Thyroid gland (tissue), 4 donors: ENCODE results near the gene ZNF367. TPM values are rescaled to one million over a fixed set of nuclear protein-coding genes. Genes with fewer than 3 reads are reported as not detected.

Experiments used
- DNase-seq, 2 donors: peaks; one replicate each; pipeline ENCODE4 v3.0.0-alpha.2; 2019
- H3K27ac ChIP-seq, 3 donors: fragments of 200-600 bp; sonication (generic); 1 replicate in 2 of 3; 2 replicates in 1 of 3; pipeline ENCODE4 v1.5.1; 2016 to 2019; ENCODE audit warnings: mild to moderate bottlenecking in 1 of 3, moderate library complexity in 1 of 3
- H3K27me3 ChIP-seq: fragments of 200-600 bp; sonication (generic); one replicate; pipeline ENCODE4 v1.5.1; 2019
- H3K36me3 ChIP-seq, 2 donors: fragments of 200-600 bp; sonication (generic); one replicate each; pipeline ENCODE4 v1.5.1; 2016 to 2019
- H3K4me1 ChIP-seq, 2 donors: fragments of 200-600 bp; sonication (generic); one replicate each; pipeline ENCODE4 v1.5.1; 2017 to 2019
- H3K4me3 ChIP-seq, 3 donors: fragments of 200-600 bp; sonication (generic); replicated peaks in 1 of 3; 1 replicate in 2 of 3; 2 replicates in 1 of 3; pipeline ENCODE4 v1.5.1; 2016; ENCODE audit warnings: mild to moderate bottlenecking in 1 of 3
- H3K9me3 ChIP-seq: fragments of 200-600 bp; sonication (generic); one replicate; pipeline ENCODE4 v1.5.1; 2017
- POLR2A ChIP-seq, 2 donors: fragments of 450-650 bp; IDR thresholded peaks; one replicate each; pipeline ENCODE4 v1.6.1; 2017; ENCODE audit warnings: antibody characterized with exemption in 2 of 2, mild to moderate bottlenecking in 2 of 2, moderate library complexity in 1 of 2
- WGBS, 2 donors: methylation state at CpG; one replicate each; pipeline ENCODE4 v1.1.5; 2017; 5-methylcytosine and 5-hydroxymethylcytosine counted together
- intact Hi-C: fragments of 100-400 bp; cut with DNase I; formaldehyde crosslinking; loops from one replicate; pipeline ENCODE4 v1.15.1; 2023
- total RNA-seq, 4 donors: library from RNA; depleted of rRNA; stranded (reverse); fragments of >200 nt; gene quantifications; one replicate each; pipeline ENCODE4 v1.2.3, GENCODE V29; 2016
- TF ChIP-seq, protein P1 (sequence below), 6 experiments: fragments of 200-600 bp in 3 of 6; fragments of 450-650 bp in 3 of 6; sonication (generic) in 3 of 6; IDR thresholded peaks; one replicate each; pipeline ENCODE4 v1.5.1; 2016 to 2019; ENCODE audit warnings: antibody characterized with exemption in 6 of 6, mild to moderate bottlenecking in 2 of 6, inconsistent platforms in 1 of 6, moderate library complexity in 1 of 6

ZNF367 gene
- total RNA-seq, 4 donors from 2014 or later: 1.2 to 1.8 (median 1.7) TPM

DNA sequence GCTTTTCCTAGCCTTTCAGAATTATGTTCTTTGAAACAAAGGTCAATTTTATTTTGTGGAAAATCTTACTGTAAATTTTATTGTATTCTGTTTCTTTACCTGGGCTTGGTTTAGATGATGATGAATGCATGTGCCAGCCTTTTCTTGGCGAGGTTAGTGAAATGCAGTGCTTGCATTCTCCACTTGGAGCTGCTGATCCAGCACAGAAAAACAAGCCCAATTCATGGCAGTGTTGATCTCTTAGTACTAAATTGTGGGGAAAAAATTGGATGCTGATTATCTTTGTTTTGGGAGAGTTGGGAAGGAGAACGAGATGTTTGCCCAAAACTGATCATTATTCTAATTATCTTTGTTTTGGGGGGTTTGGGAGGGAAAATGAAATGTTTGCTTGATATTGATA, 35.5 kb upstream of the ZNF367 start:
- intact Hi-C loops: loop anchor here (5.0 kb wide), 1 partner anchor 214 kb away; no protein-coding TSS in a partner anchor
- Histone ChIP-seq H3K36me3 (no peaks in the 10 kb centered on the region), H3K4me1 (peaks cover 3 to 4% of the 10 kb centered on the region in 2 donors), H3K4me3 (no peak overlapping the region), H3K27ac (no peak overlapping the region), H3K27me3 (no peaks in the 10 kb centered on the region), H3K9me3 (no peaks in the 10 kb centered on the region)
- no peak for TF ChIP-seq POLR2A (IDR thresholded peaks at IDR 0.05)
- TF ChIP-seq, protein P1, sequence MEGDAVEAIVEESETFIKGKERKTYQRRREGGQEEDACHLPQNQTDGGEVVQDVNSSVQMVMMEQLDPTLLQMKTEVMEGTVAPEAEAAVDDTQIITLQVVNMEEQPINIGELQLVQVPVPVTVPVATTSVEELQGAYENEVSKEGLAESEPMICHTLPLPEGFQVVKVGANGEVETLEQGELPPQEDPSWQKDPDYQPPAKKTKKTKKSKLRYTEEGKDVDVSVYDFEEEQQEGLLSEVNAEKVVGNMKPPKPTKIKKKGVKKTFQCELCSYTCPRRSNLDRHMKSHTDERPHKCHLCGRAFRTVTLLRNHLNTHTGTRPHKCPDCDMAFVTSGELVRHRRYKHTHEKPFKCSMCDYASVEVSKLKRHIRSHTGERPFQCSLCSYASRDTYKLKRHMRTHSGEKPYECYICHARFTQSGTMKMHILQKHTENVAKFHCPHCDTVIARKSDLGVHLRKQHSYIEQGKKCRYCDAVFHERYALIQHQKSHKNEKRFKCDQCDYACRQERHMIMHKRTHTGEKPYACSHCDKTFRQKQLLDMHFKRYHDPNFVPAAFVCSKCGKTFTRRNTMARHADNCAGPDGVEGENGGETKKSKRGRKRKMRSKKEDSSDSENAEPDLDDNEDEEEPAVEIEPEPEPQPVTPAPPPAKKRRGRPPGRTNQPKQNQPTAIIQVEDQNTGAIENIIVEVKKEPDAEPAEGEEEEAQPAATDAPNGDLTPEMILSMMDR (IDR thresholded peaks at IDR 0.05): peak in 5 of 6 experiments; percentile 46 to 67 (median 63)
- peak; percentile 37 to 40 for DNase-seq
- 57 to 59% methylated on average over 2 of the region's 2 CpGs for WGBS, 2 donors

DNA sequence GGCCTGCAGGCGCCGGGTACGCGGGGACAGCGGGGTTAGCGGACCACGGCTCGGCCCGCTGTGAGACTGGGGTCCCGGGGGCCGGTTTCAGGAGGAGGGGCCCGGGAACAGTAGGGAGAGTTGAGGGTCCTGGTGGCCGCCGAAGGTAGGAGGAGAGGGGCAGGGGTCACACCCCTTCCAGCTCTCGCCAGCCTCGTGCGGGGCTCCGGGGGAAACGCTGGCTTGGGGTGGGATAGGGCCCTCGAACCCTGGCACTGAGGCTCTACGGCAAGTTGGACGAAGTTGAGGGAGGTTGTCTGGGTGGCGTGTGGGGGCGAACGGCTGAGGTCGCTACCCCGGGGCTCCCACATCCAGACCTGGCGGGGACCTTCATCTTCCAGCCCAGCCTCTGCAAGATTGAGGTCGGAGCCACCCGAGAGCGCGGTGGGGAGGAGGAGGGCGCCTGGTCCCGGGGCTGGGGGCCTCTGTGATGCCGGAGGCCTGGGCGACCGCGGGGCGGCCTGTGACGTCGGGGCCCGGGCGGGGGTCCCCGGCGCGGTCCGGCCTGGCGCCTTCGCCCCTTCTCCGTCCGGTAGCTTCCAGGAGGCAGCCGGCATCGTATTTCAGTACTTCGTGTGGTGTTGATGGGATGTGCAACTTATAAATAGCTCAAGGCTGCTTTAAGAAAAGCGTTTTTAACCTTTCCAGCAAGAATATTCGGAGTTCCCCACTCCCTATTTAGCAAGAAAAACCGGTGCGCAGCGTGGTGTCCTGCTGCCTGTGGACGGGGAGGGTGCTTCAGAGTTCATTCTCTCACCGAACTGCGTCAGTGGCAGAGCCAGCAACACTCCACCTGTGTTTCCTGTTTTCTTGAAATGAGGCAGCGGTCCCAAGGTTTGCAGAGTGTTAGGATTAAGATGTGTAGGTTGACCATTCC, 32.7 kb upstream of the ZNF367 start:
- intact Hi-C loops: loop anchor here (5.0 kb wide), 1 partner anchor 216 kb away; no protein-coding TSS in a partner anchor
- peak overlapping the region in 2 of 3 donors; percentile 43 to 73 for H3K27ac ChIP-seq
- 3 to 5% methylated on average over 10 to 27 of the region's 63 CpGs for WGBS, 2 donors
- no peaks in the 10 kb centered on the region for H3K27me3 ChIP-seq
- peak overlapping the region; percentile 26 to 59 (median 54) for H3K4me3 ChIP-seq
- H3K9me3 ChIP-seq: no peaks in the 10 kb centered on the region
- peak in 1 of 2 donors; percentile 22 for TF ChIP-seq POLR2A (IDR thresholded peaks at IDR 0.05)
- TF ChIP-seq, protein P1 (IDR thresholded peaks at IDR 0.05): no peak
- H3K36me3 ChIP-seq: no peaks in the 10 kb centered on the region
- peaks cover 3 to 4% of the 10 kb centered on the region in 2 donors for H3K4me1 ChIP-seq
- DNase-seq: peak; percentile 53 to 55

DNA sequence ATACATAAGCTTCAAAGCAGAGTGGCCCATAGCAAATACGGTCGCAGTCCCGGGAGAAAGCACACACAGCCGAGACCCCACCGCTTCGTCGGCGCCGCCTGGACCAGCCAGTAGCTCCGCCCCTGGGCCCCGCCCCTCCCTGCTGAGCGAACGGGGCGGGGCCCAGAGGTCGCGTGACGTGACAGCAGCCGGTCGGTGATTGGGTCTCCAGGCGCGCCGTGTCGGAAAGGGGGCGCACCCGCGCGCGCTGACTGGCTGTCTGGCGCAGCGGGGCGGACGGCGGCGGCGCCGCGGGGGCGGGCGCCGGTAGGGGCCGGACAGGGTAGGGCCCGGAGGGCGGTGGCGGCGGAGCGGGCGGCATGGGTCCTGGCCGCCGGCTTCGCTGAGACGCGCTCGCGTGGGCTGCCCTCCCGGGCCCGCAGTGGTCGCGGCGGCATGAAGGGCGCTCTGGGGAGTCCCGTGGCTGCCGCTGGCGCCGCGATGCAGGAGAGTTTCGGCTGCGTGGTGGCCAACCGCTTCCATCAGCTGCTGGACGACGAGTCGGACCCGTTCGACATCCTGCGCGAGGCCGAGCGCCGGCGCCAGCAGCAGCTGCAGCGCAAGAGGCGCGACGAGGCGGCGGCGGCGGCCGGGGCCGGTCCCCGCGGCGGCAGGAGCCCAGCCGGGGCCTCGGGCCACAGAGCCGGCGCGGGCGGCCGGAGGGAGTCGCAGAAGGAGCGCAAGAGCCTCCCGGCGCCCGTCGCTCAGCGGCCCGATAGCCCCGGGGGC, 31.9 kb upstream of the ZNF367 start, which contains the start of gene HABP4:
Gene HABP4 (plus strand): TSS at position 325 of the 768 bp plus-strand sequence. CDS start 111 bp downstream, at position 436.
- H3K4me3 ChIP-seq: peak within 1 kb of the TSS; percentile 54 to 61 (median 59)
- H3K27me3 ChIP-seq: no peaks in the 10 kb centered on the region
- no peaks in the 10 kb centered on the region for H3K9me3 ChIP-seq
- DNase-seq: peak; percentile 98
- H3K4me1 ChIP-seq: peaks cover 3 to 4% of the 10 kb centered on the region in 2 donors
- no peaks in the 10 kb centered on the region for H3K36me3 ChIP-seq
- H3K27ac ChIP-seq: peak within 1 kb of the TSS in 2 of 3 donors; percentile 43 to 73
- peak; percentile 95 to 96 for TF ChIP-seq POLR2A (IDR thresholded peaks at IDR 0.05)
- TF ChIP-seq, protein P1 (IDR thresholded peaks at IDR 0.05): no peak
- WGBS, 2 donors: 0% methylated on average over 7 to 20 of the region's 108 CpGs
- intact Hi-C loops: loop anchor here (5.0 to 10.0 kb wide), 5 partner anchors 55 to 217 kb away; no protein-coding TSS in a partner anchor

DNA sequence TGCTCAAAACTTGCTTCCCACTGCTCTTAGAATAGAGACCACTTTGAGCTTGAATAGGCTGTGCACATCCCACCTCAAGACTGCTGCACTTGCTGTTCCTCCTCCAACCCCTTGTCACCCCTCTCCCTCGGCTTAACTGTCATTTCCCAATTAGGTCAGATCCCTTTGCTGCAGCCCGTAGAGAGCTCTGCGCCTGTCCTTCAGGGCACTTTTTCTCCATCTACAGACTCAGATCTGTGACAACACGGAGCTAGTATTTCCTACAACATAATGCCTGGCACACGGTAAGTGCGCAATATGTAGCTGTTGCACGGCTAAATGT, 31.3 kb upstream of the ZNF367 start:
- 1 to 2% methylated on average over 7 of the region's 7 CpGs for WGBS, 2 donors
- H3K4me3 ChIP-seq: peak overlapping the region in 2 of 3 donors; percentile 5 to 54
- H3K27me3 ChIP-seq: no peaks in the 10 kb centered on the region
- TF ChIP-seq, protein P1 (IDR thresholded peaks at IDR 0.05): no peak
- TF ChIP-seq POLR2A (IDR thresholded peaks at IDR 0.05): no peak
- no peak for DNase-seq
- H3K27ac ChIP-seq: peak overlapping the region in 2 of 3 donors; percentile 22 to 51
- intact Hi-C loops: loop anchor here (5.0 to 10.0 kb wide), 4 partner anchors 55 to 175 kb away; no protein-coding TSS in a partner anchor
- no peaks in the 10 kb centered on the region for H3K9me3 ChIP-seq
- no peaks in the 10 kb centered on the region for H3K36me3 ChIP-seq
- peaks cover 3 to 4% of the 10 kb centered on the region in 2 donors for H3K4me1 ChIP-seq
